Astrocyte of the hippocampus (primary cell): ENCODE results near the gene FBXO7.
A peak's percentile ranks its signal among the peaks of the same experiment; 100 is the strongest.
"Not testable (repeated sequence)": the region's sequence is repeated elsewhere in the genome, so short reads cannot be mapped to it uniquely, and the experiment has no call there.

Experiments
- DNase-seq: peaks from one replicate; pipeline ENCODE4 v3.0.0; 2011; ENCODE audit warnings: low read depth, low spot score

Gene FBXO7

GRCh38 chr22:32474635-32475467, at the start of gene FBXO7:
TSS of gene FBXO7 (plus strand) at chr22:32474811. CDS start at chr22:32475003, 192 bp downstream.
- DNase-seq: peak; percentile 98

DNA sequence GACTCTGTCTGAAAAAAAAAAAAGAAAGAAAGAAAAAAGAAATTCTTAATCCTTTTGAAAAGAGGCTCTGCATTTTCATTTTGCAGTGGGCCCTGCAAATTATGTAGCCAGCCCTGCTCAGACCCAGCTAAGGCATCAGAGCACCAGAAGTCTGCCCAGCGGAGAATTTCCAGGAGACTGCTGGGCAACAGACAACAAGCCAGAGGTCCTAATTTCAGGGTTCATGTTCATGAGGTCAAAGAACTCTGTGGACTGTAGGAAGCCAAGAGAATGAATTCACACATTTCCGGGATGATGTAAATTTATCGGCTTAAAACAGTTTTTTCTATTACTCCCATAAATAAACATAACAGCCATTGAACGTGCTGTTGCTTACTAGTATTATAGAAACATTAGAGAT, 47.7 kb upstream of the FBXO7 start:
- no peak for DNase-seq

DNA sequence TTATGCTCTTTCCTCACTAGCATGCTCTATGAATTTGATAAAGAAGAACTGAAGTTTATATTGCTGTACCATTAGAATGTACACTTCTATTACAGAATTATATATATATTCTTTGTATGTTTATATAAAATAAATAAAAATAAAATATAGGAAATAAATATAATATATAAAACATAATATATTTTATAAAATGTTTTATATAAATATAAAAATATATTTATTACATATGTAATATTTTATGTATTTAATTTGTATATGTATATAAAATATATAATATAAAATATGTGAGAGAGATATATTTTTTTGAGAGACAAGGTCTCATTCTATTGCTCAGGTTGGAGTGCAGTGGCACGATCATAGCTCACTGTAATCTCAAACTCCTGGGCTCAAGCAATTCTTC, 44.3 kb upstream of the FBXO7 start:
- DNase-seq: no peak

DNA sequence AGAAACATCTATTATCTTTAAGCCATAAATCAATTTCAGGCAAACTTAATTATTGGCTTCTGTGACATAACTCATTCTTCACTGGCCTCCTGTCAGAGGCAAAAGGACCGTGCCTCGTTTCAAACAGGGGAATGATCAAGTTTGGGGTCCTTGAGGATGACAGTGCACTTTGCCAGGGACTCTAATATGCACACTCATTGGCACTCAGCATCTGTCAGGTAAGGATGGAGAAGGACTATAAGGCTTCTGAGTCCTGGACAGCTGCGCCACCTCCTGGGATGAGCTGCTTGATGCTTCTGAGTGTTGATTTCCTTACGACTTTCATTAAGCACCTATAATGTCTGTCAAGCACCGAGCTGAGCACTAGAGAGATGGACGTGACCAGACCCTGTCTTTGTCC, 30.5 kb upstream of the FBXO7 start:
- DNase-seq: no peak

DNA sequence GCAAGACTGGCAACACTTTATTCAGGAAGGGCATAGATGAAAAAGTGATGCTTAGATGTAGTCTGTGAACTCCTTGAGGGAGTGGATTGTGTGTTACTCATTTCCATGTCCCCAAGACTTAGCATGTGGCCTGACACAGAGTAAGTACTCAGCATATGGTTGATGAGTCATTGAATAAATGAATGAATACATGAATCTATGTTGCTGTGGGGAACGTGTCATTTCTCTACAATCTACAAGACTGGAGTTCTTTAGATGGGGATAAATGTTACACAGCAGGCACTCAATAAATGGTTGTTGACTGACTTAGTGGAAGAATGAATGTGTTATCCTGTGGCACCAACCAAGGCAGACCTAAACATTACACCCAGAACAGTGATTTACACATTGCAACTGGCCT, 28.3 kb upstream of the FBXO7 start:
- no peak for DNase-seq

DNA sequence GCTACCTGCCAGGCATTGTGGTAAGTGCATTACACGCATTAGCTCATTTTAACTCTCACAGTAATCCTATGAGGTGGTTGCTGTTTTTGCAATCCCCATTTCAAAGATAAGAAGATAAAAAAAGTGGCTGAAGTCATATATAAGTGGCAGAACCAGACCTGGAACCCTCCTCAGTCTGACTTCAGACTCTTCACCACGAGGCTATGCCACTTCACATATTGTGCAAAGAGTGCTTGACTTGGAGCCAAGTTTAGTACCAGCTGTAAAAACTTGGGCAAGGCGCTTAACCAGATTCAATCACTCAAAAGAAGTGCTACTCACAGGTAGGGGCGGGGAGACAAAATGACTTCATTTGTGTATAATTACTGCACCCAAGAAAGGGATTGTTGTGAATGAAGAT, 25.6 kb upstream of the FBXO7 start:
- DNase-seq: no peak

GRCh38 chr22:32457031-32457430, 17.6 kb upstream of the FBXO7 start:
- no peak for DNase-seq

DNA sequence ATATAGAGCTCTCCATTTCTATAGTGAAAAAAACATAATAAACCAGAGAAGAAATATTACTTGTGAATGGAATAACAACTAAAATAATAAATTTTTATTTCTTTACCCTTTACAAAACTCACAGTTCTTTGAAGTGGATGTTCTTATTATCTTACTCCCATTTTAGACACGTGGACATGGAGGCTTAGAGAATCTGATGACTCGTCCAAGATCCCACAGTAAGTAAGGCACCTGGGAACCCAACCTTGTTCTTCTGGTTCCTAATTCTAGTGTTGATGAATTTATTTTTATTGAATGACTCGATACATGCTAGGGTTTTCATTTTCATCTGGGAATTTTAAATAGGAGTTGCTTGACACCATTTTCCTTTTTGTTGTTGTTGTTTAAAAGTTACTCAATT, 12.2 kb upstream of the FBXO7 start:
- DNase-seq: no peak

DNA sequence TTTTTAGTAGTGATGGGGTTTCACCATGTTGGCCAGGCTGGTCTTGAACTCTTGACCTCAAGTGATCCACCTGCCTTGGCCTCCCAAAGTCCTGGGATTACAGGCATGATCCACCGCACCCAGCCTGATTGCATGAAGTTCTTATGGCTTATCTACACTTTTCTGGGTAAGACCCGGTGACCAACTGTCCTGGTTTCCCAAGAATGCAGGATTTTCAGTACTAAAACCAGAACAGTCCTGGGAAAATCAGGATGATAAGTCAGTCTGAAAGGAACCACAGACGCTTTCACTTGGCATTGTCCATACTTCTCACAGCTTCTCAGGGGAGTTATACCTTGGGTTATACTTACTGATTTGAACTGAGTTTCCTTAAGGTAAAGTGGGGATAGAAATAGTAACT, 8.9 kb upstream of the FBXO7 start:
- DNase-seq: no peak

DNA sequence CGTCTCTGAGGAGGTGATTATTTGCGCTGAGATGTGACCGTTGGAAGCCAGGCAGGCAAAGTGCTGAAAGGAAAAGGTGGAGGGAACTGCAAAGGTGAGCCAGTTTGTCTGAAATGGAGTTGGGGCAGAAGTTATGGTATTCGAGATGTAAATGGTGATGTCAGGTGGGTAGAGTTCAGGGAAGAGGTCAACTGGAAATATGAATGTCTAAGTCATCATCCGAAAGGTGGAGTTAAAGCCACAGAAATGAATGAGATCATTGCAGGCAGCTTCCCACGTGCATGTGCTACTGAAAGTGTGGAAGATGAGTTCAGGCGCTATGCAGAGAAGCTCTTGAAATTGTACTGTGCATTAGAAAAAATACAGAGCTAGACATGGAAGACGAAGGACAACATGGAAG, 8.1 kb upstream of the FBXO7 start:
- DNase-seq: no peak

GRCh38 chr22:32469799-32470212, 4.8 kb upstream of the FBXO7 start:
- peak; percentile 52 for DNase-seq

- DNase-seq: peak; percentile 74
Observed at GRCh38 chr22:32473388-32473952, 1.1 kb upstream of the FBXO7 start.

GRCh38 chr22:32475468-32476010, 928 bp downstream of the FBXO7 start:
- DNase-seq: peak; percentile 65

GRCh38 chr22:32476281-32477195, 1.9 kb downstream of the FBXO7 start:
- peak; percentile 9 for DNase-seq

DNA sequence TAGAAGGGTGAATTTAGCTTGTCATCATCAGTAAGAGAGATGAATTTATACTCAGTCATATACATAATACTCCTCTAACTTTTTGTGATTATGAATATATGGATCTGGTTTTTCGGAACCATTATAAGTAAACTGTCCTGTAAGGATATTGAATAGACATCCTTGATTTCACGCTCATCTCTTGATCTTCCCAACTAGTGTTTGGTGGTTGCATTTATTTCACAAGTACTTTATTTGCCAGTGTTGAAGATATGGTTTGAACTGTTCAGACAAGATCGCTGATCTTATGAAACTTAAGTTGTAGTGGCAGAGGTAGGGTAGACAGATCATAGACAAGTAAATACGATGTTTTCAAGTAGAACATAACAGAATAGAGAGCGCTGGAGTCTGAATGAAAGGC, 3.0 kb downstream of the FBXO7 start:
- DNase-seq: no peak

GRCh38 chr22:32478552-32478951, 3.9 kb downstream of the FBXO7 start:
- DNase-seq: not testable (repeated sequence)

DNA sequence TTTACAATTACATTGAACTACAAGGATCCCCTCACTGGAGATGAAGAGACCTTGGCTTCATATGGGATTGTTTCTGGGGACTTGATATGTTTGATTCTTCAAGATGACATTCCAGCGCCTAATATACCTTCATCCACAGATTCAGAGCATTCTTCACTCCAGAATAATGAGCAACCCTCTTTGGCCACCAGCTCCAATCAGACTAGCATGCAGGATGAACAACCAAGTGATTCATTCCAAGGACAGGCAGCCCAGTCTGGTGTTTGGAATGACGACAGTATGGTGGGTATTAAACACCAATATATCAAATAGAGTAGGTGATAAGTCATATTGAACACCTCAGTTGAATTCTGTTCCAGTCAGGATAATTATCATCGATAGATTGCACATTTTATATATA, 4.4 kb downstream of the FBXO7 start:
- no peak for DNase-seq

DNA sequence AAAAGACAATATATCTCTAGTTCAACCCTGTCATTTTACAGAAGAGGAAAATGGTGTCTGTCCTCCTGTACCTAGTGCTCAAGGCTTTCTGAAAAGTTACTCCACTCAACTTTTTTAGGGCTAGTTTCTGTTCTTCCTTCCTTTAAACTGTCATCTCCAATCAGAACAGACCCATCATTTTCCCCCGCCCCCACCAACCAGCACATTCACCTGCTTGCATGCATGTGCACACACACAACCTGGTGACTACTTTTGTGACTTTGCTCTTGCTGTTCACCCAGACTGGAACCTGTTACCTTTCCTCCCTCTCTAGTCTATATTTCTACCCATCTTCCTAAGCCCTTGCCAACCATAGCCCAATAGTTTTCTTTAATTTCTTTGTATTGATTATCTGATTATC, 5.6 kb downstream of the FBXO7 start:
- no peak for DNase-seq

- peak; percentile 17 for DNase-seq
Observed at GRCh38 chr22:32482708-32483107, 8.1 kb downstream of the FBXO7 start.

GRCh38 chr22:32486656-32487390, 12.2 kb downstream of the FBXO7 start:
- no peak for DNase-seq

- DNase-seq: no peak
Observed at GRCh38 chr22:32487461-32487860, 12.8 kb downstream of the FBXO7 start.
